Activated B cell treated with CpG ODN at 0.5 μM for 24 hours (primary cell): ENCODE data around the gene XIRP2. TPM values are rescaled to one million over a fixed set of nuclear protein-coding genes. Genes with fewer than 3 reads are reported as not detected.

Experiments
- ATAC-seq: fragments of 200-7000 bp; cut with Tn5 transposase; one replicate; pipeline ENCODE4 v1.10.0; 2021; ENCODE audit warnings: low read depth, mild to moderate bottlenecking, moderate library complexity
- CTCF ChIA-PET: fragments of 350-600 bp; sonication (Branson Sonifier 250); formaldehyde crosslinking; loops from one replicate; lab custom pipeline; 2021; ENCODE audit warnings: antibody characterized with exemption; lab: Charles Lee
- POLR2A ChIA-PET: fragments of 350-600 bp; sonication (Branson Sonifier 250); formaldehyde crosslinking; loops from one replicate; lab custom pipeline; 2021; ENCODE audit warnings: antibody characterized with exemption; lab: Charles Lee
- DNase-seq: peaks from one replicate; pipeline ENCODE4 v3.0.0; 2022
- H3K27ac Mint-ChIP-seq: one replicate; pipeline ENCODE4 v1.8.0; 2020; ENCODE audit warnings: mixed read lengths
- H3K27me3 Mint-ChIP-seq: one replicate; pipeline ENCODE4 v1.8.0; 2021; ENCODE audit warnings: mixed read lengths
- H3K36me3 Mint-ChIP-seq: one replicate; pipeline ENCODE4 v1.8.0; 2021; ENCODE audit warnings: low read depth, mixed read lengths
- H3K4me1 Mint-ChIP-seq: one replicate; pipeline ENCODE4 v1.8.0; 2021; ENCODE audit warnings: mixed read lengths
- H3K4me3 Mint-ChIP-seq: one replicate; pipeline ENCODE4 v1.8.0; 2020; ENCODE audit warnings: mild to moderate bottlenecking, mixed read lengths
- H3K9me3 Mint-ChIP-seq: one replicate; pipeline ENCODE4 v1.8.0; 2020; ENCODE audit warnings: mixed read lengths
- intact Hi-C: fragments of 100-400 bp; cut with micrococcal nuclease; formaldehyde crosslinking; loops from one replicate; pipeline ENCODE4 v1.15.1; 2024
- total RNA-seq: library from RNA; stranded (reverse); gene quantifications from 2 replicates; pipeline ENCODE4 v1.2.3, GENCODE V29; 2022
- TF ChIP-seq, protein P1 (sequence below): fragments of 200-600 bp; IDR thresholded peaks from one replicate; pipeline ENCODE4 v1.8.0; 2022; ENCODE audit warnings: antibody characterized with exemption, mild to moderate bottlenecking

Gene XIRP2
- total RNA-seq, 1 donor from 2014 or later = not detected

DNA sequence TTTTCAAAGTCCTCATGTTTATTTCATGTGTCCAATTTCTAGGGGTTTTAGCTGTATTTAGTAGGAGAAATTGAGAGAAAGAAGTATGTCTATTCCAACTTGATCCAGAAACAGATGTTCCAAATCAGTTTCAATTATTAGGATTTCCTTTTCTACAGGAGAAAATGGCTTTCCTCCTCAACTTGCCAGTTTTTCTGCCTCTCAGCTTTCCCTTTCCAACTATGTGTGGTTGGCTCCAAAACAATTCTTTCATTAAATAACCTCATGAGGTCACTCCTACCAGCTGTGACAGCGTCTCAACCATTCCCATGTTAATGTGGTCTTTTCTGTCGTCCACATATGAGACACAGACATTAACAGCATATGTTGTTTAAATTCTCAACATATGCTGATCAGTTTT, 13.1 kb downstream of the XIRP2 start:
- TF ChIP-seq, protein P1, sequence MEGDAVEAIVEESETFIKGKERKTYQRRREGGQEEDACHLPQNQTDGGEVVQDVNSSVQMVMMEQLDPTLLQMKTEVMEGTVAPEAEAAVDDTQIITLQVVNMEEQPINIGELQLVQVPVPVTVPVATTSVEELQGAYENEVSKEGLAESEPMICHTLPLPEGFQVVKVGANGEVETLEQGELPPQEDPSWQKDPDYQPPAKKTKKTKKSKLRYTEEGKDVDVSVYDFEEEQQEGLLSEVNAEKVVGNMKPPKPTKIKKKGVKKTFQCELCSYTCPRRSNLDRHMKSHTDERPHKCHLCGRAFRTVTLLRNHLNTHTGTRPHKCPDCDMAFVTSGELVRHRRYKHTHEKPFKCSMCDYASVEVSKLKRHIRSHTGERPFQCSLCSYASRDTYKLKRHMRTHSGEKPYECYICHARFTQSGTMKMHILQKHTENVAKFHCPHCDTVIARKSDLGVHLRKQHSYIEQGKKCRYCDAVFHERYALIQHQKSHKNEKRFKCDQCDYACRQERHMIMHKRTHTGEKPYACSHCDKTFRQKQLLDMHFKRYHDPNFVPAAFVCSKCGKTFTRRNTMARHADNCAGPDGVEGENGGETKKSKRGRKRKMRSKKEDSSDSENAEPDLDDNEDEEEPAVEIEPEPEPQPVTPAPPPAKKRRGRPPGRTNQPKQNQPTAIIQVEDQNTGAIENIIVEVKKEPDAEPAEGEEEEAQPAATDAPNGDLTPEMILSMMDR = no peak
- ChIA-PET POLR2A (no interaction called here), CTCF (no interaction called here)
- Mint-ChIP-seq H3K27ac (no peak overlapping the region), H3K4me3 (no peak overlapping the region), H3K27me3 (no peaks in the 10 kb centered on the region), H3K4me1 (no peaks in the 10 kb centered on the region), H3K9me3 (no peaks in the 10 kb centered on the region), H3K36me3 (no peaks in the 10 kb centered on the region)
- DNase-seq (no peak), ATAC-seq (no peak)
- intact Hi-C loops = no loop called here

DNA sequence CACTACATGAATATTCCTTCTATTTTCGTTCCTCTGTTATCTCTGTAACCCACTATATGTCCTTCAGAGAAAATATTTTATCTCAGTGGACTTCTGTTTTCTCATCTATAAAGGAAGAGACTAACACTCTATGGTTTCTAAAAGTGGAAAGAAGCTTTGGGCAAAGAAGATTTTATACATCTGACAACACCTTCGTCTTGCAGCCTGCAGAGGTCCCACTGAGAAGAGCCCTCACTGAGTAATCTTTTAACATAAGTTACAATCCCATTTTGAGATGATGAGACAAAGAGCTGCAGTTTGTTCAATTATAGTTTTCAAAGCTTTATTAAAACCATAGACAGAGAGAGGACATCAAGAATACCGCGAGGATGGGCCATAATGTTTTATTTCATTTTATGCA, 28.7 kb downstream of the XIRP2 start:
- intact Hi-C loops = no loop called here
- ATAC-seq (no peak), DNase-seq (no peak)
- Mint-ChIP-seq H3K27ac (no peak overlapping the region), H3K27me3 (no peaks in the 10 kb centered on the region), H3K4me1 (no peaks in the 10 kb centered on the region), H3K9me3 (no peaks in the 10 kb centered on the region), H3K4me3 (no peak overlapping the region), H3K36me3 (no peaks in the 10 kb centered on the region)
- TF ChIP-seq, protein P1 = no peak
- ChIA-PET CTCF (no interaction called here), POLR2A (no interaction called here)

DNA sequence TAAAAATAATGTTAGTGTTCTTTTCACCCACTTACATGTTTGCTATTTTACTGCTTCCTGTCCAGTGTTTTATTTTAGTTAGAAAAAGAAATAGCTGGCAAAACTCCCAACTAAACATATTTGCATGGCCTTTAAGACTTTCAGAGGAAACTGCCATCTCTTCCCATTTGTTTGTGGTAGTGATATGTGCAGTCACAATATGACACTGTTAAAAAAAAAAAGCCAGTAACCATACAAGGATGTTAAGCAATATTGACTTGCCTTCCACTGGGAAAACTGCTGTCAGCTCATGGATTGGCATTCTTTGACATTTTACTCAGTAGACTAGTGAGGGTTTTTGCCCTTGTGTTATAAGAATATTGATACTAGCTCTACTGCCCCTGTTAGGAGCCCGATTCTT, 29.1 kb downstream of the XIRP2 start:
- DNase-seq (no peak), ATAC-seq (no peak)
- Mint-ChIP-seq H3K4me3 (no peak overlapping the region), H3K27ac (no peak overlapping the region), H3K27me3 (no peaks in the 10 kb centered on the region), H3K36me3 (no peaks in the 10 kb centered on the region), H3K9me3 (no peaks in the 10 kb centered on the region), H3K4me1 (no peaks in the 10 kb centered on the region)
- intact Hi-C loops = no loop called here
- POLR2A ChIA-PET = no interaction called here
- TF ChIP-seq, protein P1 = no peak
- CTCF ChIA-PET = no interaction called here

DNA sequence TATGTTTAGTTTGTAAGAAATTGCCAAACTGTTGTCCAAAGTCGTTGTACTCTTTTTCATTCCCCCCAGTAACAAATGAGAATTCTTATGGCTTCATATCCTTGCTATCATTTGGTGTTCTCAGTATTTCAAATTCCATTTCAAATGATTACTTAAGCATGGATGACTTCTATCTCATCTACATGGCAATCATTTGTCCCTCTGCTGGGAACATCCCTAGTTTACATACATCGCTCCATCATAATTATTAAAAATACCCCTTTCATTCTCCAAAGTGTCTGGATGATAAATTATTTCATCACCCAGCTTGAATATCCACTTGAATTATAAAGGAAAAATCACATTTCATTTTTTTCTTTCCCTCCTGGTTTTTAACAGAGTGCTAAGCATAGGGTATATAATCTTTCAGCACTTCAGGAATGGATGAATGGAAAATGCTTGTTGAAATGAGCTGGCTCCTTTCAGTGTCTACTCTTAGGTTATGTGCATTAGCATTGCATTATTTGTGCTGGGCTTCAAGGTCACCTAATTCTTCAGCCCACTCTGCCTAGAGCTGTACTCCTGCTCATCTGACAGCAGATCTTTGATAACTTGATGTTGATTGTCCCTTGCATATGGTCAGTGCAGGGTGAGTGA, 33.1 kb downstream of the XIRP2 start:
- Mint-ChIP-seq H3K27ac (no peak overlapping the region), H3K4me3 (no peak overlapping the region), H3K9me3 (no peaks in the 10 kb centered on the region), H3K4me1 (no peaks in the 10 kb centered on the region), H3K36me3 (no peaks in the 10 kb centered on the region), H3K27me3 (no peaks in the 10 kb centered on the region)
- ATAC-seq = no peak
- intact Hi-C loops = no loop called here
- DNase-seq = no peak
- ChIA-PET POLR2A (no interaction called here), CTCF (no interaction called here)
- TF ChIP-seq, protein P1 = no peak

DNA sequence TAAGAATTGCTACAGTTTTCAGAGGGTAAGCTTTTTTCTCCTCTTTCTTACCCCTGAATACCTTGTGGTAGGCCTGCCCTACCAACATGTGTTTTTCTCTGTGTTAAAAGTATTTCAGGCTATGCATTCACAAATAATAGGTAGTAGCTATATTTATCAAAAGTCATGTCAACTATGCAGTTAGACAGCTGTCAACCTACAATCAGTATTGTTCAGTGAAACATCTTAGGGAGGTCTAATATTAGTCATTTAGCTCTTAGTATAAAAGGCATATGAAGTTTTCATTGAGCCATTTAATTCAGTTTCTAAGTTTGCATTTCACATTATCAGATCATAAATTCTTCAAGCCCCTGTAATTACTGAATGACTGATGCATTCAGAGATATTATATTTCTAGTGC, 36.7 kb downstream of the XIRP2 start:
- Mint-ChIP-seq H3K9me3 (no peaks in the 10 kb centered on the region), H3K36me3 (no peaks in the 10 kb centered on the region), H3K27me3 (no peaks in the 10 kb centered on the region), H3K4me1 (no peaks in the 10 kb centered on the region), H3K27ac (no peak overlapping the region), H3K4me3 (no peak overlapping the region)
- ATAC-seq (no peak), DNase-seq (no peak)
- CTCF ChIA-PET = no interaction called here
- TF ChIP-seq, protein P1 = no peak
- POLR2A ChIA-PET = no interaction called here
- intact Hi-C loops = no loop called here
